ENCODE measurements around the gene HLA-DOA.

HLA-DOA gene

GRCh38 chr6:32971581-32972352 lies 37.6 kb downstream of the HLA-DOA start (continued):
- TF ChIP-seq ZBTB11 (tag by site-specific recombination; conservative IDR thresholded peaks at IDR 0.05; ENCODE audit: low read depth) (no peak), TSHZ1 (tag by site-specific recombination; IDR thresholded peaks at IDR 0.05; ENCODE audit: borderline replicate concordance) (peak; percentile 90; the same call in 1 of the 2 replicates), GFI1B (tag by site-specific recombination; IDR thresholded peaks at IDR 0.05) (no peak), ZNF670 (tag by site-specific recombination; IDR thresholded peaks at IDR 0.05; ENCODE audit: low read depth) (no peak), ZNF596 (tag by site-specific recombination; IDR thresholded peaks at IDR 0.05) (no peak; the same call in 1 of the 2 replicates), ZNF692 (tag by site-specific recombination; IDR thresholded peaks at IDR 0.05) (peak; percentile 77), ZNF18 (tag by site-specific recombination; IDR thresholded peaks at IDR 0.05) (no peak), ZNF513 (tag by site-specific recombination; IDR thresholded peaks at IDR 0.05) (peak; percentile 60; the same call in 1 of the 2 replicates), ZNF473 (tag by site-specific recombination; IDR thresholded peaks at IDR 0.05) (no peak), ZNF792 (tag by site-specific recombination; IDR thresholded peaks at IDR 0.05) (no peak), ZNF211 (tag by site-specific recombination; IDR thresholded peaks at IDR 0.05; ENCODE audit: low read depth) (no peak), ZNF16 (tag by site-specific recombination; IDR thresholded peaks at IDR 0.05; ENCODE audit: low read depth) (no peak), ZNF10 (tag by site-specific recombination; IDR thresholded peaks at IDR 0.05) (peak; percentile 69; the same call in 1 of the 2 replicates), ZBTB48 (tag by site-specific recombination; IDR thresholded peaks at IDR 0.05) (no peak), TRIM28 (IDR thresholded peaks at IDR 0.05; ENCODE audit: borderline replicate concordance, low read length) (0 out of 2 replicates have a peak, but pooled peaks have one; percentile 49), PRDM2 (tag by site-specific recombination; IDR thresholded peaks at IDR 0.05; ENCODE audit: borderline replicate concordance) (no peak), PRDM4 (tag by site-specific recombination; IDR thresholded peaks at IDR 0.05) (0 out of 2 replicates have a peak, but pooled peaks have one; percentile 56)
